ENCODE measurements around the gene ATP2B1.
"Not testable (repeated sequence)": the region's sequence is repeated elsewhere in the genome, so short reads cannot be mapped to it uniquely, and the experiment has no call there.

The ATP2B1 gene

DNA sequence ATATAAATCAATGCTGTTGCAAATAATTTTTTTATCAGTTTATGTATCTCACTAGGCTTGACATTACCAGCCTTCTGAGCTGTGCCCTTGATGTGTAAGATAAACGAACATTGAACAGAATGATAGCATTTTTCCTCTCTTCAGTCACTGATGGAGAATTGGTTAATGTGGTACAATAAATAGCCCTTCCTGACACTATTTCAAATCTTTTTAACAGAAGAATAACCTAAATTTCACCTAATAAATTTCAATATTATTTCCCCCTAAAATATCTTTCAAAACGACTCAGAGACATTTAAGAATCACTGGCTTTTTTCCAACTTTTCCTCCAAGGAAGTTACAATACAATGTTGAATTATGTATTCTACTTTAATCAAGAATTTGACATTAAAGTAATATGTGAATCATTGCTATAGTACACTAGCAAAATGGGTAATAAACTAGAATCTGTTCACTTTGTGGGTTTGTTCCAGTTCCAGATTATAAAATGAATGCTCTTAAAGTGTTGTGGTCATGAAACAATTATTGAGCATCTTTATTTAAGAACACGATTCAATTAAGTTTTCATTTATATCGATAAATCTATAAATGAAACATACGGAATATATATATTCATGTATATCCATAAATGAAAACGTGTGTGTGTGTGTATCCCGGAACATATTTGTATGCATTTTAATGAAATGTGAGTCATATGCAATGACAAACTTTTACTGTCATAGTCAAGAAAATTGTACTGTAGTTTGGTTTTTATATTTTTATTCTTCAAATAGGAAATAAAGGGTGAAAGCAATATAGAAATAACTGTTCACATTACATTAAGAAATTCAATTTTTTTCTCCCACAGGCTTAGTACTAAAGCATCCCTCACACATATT is 2.5 kb upstream of the ATP2B1 start:
- DNase-seq = no peak

DNA sequence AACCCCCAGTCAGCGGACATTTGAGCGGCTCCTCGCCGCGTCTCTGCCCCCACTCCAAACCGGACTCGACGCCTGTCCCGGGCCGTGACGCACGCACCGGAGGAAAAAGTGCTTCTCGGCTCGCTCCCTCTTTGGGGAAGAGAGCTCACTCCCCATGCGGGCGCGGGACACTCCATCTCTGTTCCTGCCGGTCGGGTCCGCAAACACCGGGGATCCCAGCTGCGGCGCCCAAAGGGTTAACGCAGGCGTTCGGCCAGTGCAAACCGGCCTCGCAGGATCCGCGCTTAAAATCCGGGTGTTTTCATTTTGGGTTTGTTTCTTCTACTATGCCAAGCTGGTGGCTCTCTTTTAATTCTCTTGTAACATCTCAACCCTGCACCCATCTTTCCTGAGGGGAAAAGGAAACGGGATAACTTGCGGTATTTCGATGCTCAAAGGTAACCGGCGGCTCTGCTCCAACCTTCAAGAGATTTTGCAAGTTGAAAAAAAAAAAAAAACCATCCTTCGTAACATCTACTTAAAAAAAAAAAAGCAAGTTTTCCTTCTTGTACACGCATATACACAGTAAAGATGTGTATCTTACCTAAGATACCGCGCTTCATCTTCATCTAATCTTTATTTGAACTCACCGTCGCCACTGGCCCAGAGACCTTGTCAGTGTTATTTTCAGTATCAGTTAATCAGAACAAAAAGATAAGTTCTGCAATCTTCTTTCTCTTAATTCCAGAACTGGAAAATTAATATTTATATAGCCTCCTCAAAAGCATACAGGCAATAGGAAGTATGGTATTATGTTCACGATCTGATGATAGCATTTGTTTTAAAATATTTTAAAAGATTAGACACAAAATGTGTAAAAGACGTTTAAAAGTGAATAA is 1.6 kb upstream of the ATP2B1 start:
- DNase-seq = peak in 1 of 2 donors; percentile 41

DNA sequence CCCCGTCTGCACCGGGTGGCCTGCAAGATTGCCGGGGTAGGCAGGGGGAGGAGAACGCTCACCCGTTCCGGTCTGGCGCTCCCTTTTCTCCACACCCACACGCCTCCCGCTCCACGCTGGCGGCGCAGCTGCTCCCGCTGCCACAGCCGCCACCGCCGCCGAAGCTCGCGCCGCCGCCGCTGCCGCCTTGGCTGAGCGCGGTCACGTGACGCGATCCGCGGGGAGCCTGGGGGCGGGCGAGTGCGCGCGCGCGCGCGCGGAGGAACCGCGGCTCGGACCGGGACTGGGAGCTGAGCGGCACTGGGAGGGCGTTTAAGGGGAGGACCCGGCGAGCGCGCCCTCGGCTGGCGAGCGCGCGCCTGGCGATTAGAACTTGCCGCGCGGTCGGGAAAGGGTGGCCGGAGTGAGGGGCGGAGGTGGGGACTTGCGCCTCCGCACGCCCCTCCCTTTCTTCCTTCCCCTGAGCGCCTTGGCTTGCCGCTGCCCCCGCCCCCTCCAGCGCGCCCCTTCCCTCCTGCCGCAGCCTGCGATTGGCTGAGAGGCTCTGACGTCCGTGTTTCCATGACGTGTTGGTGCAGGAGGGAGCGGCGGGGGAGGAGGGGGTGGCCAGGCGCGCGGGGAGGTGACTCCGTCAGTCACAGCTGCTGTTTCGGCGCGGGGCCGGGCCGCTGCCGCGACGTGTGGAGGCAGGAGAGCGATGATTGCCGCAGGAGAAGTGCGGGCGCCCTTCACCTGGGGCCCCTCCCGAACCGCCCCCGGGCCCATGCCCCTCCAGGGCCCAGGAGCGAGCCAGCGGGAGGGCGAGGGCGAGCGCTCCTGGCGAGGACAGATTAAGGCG is 738 bp upstream of the ATP2B1 start:
- peak; percentile 99 for DNase-seq

DNA sequence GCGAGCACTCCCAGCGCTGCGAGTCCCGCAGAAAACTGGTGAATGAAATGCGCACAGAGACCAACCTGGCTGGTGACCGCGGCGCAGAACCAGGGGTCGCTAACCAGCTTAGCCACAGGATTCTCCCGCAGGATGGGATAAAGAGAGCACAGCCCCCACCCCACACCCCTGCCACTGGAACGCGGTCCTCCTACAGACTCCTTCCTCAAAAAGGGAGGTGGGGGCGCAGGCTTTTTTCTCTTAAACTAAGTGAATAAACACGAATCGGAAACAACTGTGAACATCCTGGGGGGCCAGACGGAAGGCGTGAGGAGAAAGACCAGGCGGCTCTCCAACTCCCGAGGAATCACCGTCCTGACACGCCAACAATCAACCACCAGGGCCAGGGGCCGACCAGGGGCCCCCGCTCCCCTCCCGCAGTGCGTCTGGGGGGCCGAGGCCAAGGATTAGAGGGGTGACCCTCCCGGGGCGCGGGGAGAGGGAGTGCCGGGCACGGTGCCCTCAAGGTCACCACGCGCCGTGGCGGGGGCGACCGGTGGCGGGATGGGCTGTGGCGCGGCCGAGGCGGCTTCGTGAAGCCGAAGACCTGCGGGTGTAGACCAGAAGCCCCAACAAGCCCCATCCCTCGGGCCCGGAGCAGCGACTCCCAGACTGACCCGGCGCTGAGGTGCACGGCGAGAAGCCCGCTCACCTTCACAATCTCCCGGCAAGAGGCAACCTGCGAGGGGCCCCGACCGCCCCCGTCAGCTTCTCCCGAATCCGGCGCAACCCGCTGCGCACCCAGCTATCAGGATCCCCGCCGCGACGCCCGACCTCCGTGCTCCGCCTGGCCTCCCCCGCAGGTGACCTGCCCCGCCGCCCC is 704 bp downstream of the ATP2B1 start:
- DNase-seq = peak; percentile 15 to 44

DNA sequence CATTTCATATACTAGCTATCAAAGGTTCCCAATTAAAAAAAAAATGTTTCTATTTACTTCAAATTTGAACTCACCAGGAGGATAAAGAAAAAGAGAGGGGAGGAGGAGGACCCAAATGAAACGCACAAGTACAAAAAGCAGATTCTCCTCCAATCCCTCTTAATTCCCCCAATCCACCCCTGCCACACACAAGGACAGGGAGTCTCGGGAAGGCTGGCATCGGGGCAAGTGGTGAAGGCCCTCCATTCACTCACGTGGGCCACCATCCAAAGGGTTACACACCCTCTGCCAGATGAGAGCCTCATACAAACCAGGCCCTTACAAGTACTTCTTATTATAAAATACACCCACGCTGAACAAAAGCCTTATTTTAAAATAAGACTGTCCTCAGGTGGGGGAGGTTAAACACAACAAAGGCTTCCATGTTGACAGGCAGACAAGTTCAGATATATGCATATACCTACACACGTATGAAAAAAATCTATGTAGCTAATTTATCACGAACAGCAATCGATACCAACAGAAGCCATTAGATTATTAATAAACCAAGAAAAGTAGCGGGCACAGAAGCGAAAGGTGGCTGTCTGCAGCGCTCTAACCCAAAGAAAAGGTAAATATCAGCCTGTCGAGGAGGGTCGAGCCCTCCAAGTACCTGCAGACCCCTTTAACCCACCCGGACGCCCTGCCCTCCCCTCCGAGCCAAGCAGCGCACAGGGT is 1.5 kb downstream of the ATP2B1 start:
- peak in 1 of 2 donors; percentile 24 for DNase-seq

DNA sequence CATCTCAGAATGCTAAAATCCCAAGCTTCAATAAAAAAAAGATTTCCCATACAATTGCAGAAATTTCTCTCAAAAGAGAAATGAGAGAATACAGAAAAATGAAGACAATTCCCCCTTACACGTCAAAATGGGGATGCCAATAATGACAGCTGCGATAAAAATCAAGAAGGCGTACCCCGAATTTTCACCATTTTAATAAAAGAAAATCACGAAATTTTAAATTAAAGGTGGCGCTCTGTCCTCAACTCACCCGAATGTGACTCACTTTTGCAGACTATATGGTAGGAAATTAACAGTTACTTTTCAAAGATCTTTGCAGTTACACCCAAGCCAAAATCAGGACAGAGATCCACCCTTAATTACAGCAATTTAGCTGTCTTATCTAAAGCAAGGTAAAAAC is 2.1 kb downstream of the ATP2B1 start:
- no peak for DNase-seq

DNA sequence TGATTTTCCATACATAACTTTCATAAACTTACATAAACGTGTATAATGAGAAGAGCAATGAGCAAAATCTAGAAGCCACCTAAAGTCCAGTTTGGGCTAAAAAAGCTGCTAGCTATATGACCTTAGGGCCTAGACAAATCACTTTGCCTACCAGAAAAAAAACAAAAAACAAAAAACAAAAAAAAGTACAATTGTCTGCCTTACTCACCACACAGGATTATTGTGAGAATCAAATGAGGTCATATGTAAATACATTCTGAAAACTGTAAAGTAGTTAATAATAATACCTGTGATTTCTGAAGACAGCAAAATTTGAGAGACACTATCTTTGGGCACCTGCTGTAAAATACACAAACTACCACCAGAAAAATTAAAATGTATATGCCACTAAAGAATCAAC is 4.2 kb downstream of the ATP2B1 start:
- no peak for DNase-seq

DNA sequence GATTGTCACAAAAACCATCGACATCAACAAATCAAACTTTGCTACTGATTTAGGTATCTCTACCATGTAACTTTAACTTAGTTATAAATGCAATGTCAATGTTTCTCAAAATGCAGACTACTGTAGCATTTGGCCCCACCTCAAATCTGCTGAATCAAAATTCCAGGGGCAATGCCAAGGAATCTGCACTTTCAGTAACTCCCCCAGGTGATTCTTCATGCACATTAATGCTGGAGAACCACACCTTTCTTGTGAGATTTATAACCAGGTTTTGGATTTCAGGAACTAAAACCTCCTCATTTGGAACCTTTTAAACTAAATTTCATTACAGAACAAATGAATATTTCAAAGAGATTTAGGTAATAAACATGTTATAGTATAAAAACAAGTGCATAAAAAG is 4.9 kb downstream of the ATP2B1 start:
- no peak for DNase-seq

DNA sequence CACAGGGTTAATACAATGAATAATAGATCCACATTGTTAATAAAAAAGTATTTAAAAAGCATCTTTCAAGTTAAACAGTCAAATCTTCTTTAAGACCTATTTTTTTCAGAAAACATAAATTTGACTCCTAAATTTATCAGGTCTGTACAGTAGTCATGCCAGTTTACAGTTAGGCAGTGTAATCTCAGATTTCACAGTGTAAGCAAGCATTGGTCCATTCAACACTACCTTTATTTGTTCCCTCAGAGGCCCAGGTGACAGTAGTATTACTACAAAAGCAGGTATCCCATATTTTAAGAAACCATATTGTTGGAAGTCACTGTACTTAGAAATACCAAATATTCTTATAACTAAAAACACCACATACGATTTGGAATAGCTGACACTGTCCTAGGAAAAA is 6.1 kb downstream of the ATP2B1 start:
- DNase-seq = no peak

DNA sequence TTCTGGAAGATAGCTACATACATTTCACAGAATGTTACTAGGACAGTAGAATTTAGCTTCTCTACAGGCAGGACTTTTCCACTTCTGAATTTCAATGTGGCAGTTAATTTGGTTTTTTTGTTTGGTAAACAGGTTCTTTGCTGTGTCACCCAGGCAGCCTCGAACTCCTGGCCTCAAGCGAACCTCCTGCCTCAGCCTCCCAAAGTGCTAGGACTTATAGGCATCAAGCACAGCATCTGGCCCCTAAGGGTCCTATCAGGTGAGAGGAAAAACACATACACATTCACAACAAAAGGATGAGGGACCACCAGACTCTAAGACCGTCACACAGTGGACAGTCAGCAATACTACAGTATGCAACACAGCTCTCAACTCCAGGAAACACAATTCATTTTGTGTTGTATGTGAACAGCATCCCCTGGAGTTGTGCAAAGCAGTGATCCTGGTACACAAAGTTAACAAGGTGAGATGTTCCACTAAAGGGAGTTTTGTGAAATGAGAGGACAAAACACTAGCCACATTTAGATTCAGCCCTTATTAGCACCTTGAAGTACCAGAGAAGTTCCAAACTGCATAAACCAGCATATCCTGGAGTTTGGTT is 6.9 kb downstream of the ATP2B1 start:
- DNase-seq = no peak

DNA sequence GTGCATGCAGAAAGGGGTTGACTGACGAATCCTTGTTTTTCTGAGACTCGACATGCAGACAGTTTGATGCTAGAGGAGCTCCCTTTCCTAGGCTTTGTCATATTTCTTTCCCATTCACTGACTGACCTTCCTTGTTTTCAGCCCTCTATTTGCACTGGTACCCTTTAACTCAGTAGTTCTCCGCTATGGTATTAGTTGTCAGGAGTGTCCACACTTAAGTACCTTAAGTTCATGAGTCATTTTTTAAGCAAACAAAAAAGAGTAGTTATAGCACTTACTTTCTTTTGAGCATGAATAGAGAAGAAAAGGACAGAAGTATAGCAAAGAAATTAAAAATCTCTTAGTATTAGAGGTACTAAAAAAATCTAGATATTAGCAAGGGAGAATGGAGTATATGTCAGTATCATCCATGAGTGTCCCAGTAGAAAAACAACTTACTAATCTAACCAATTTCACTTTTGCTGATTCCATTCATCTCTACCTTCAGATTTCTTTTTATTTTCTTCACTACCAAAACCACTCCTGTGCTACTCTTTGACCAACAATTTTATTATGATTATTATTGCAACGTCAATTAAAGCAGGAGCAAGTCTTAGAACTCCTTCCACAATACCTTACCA is 8.3 kb downstream of the ATP2B1 start:
- no peak for DNase-seq

DNA sequence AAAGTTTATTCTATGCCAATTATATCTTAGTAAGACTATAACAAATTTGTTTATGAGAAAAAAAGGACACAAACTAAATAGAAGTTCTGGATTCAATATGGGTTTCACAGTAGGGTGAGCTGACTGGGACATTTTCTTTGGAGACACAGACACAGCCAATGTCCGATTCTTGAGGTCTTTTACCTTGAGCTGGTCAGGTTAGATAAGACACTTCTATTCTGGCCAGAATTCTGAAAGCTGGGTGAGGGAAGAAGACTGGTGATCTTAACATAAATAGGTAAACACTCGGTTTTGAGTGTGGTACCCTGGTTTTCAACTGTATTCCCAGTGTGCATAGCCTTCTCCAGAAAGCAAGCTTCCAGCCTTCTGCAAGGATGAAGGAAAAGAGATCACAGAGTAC is 10.0 kb downstream of the ATP2B1 start:
- no peak for DNase-seq

DNA sequence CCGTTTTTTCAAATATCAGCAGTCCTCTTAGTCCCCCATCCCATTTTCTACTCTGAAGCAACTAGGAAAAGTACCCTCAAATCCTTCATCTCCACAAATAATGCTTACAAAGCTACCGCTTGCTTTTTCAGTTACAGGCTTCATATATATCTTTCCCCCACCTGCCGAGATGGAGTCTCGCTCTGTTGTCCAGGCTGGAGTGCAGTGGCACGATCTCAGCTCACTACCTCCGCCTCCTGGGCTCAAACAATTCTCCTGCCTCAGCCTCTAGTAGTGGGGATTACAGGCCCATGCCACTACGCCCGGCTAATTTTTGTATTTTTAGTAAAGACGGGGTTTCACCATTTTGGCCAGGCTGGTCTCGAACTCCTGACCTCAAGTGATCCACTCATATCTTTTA is 10.9 kb downstream of the ATP2B1 start:
- DNase-seq = not testable (repeated sequence)

DNA sequence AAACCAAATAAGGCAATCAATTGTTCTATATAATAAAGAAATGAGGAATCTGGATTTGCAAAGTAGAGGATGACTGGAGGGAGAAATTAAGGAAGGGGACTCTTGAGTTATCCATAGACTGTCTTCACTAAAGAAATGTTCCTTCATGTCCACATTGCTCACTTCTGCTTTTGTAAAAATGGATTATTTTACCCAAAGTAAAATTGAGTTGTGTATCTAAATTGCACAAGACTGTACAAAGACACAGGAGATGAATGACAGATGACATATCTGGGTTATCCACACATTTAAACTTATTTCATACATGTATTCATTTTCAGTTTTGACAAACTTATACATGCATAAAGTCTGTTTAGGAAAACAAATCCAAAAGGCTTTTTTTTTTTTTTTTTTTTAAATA is 11.3 kb downstream of the ATP2B1 start:
- no peak for DNase-seq

DNA sequence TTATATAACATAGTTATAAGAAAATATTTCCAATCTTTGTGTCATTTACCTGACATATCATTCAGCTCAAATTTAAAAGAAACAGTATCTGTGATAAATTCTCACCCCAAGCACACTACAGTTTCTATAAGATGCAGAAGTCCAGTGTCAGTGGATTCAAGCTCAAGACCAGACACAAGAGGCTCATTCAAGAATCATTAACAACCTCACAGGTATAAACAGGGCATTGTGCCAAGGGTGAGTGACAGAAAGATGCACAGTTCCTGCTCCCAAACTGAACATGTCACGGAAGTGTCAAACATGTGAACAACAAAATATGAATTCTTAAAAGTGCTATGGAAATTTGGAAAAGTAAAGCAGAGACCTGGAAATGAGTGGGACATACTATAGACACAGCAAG is 12.8 kb downstream of the ATP2B1 start:
- no peak for DNase-seq

DNA sequence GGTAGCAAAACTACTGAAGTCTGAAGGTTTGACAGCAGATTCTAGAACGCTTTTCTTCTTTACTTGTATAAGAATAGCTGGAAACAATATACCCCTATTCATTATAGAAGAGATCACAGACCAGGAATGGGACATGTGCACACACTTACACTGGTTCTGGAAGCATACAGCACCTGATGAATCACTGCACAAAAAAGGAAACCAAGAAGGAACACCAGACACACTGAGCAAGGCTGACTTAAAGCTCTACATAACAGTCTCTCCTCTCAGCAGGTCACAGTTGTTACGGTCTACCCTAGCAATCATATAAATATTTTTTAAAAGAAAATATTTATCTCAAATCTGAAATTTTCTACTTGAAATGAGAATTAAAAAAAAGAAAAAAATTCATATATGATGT is 13.5 kb downstream of the ATP2B1 start:
- no peak for DNase-seq

DNA sequence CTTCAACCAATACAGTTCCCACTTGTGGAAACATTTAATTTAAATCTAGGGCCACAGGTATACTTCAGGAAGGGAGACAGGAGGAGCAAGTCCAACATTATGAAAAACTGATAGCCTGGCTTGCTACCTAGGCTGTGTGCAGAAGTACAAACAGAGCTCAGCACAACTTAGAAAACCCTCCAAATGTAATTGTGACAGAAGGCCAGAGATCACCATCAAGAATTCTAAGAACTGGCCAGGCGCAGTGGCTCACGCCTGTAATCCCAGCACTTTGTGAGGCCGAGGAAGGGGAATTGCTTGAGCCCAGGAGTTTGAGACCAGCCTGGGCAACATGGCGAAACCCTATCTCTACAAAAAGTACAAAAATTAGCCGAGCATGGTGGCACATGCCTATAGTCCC is 14.1 kb downstream of the ATP2B1 start:
- DNase-seq = no peak

DNA sequence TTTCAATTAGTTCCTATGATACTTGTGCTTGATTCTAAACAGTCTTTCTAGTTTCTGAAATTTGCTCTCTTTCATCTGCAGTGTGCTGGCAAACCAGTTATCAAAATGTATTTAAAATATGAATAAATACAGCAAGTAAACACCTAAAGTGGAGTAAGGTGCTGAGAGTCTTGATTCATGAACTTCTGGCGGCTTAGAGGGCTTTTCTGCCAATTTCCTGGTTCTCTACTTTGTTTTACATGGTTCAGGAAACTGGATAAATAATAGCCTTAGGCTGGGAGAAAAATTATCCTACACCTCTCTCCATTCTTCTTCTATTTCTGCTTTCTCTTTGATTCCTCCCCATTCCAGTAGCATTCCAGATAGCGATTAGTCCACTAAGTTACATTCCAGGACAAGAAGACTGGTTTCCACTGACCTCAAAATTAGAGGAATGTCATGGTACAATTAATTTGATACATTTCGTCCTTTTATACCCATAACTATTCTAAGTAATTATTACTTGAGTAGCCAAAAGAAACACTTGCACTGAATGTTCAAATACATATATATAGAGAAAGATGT is 14.9 kb downstream of the ATP2B1 start:
- no peak for DNase-seq

DNA sequence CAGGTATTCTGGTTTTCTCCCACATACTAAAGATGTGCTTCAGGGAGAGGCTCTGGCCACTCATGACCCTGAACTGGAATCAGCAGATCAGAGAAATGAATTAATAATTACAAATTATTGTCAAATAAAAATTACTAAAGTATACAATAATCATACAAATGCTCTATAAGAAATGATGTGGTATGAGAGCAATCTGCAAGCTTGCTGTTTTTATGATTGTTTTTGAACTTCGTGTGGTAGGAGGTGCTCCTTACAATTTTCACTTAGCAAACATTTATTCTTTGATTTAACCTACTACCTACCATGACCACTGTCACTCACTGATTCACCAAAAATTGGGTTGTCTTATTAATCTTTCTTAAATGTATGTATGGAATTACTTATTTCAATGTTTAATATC is 16.2 kb downstream of the ATP2B1 start:
- DNase-seq = no peak

DNA sequence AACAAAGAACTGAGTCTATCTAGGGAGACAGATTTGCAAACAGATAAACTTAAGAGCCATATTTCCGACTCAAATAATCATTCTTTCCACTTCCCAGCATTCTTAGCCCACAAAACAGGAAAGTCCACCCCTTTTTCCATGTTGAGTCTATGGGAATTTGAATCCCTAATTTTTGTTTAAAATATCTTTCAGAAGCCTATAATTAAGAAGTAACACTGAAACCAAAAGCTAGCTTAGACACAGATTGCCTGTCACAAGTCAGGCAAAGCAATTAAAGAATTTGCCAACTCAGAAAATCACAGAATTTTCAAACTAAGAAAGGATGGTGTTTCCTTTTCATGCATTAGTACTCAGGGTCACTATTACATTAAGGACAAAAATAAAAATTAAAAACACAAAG is 17.0 kb downstream of the ATP2B1 start:
- DNase-seq = no peak

Data from CD4-positive, alpha-beta T cell treated with Interferon alpha-2 for 1 hour (primary cell).